Adrenal gland (tissue), 5 donors: Measurements from ENCODE around the gene B4GALNT3.

ENCODE experiments used
- POLR2A ChIP-seq, 2 donors: fragments of 450-650 bp; IDR thresholded peaks; one replicate each; pipeline ENCODE4 v1.6.1; 2017; ENCODE audit warnings: antibody characterized with exemption in 2 of 2, mild to moderate bottlenecking in 2 of 2, moderate library complexity in 1 of 2
- TF ChIP-seq, protein P1 (sequence below), 6 experiments: fragments of 450-650 bp in 4 of 6; fragments of 200-600 bp in 2 of 6; sonication (generic) in 1 of 6; IDR thresholded peaks; 1 replicate in 5 of 6; 2 replicates in 1 of 6; pipeline versions ENCODE4 v1.5.1 to v1.8.0; 2016 to 2021; ENCODE audit warnings: antibody characterized with exemption in 6 of 6, mild to moderate bottlenecking in 2 of 6, moderate library complexity in 1 of 6
- donor health status: DM: no; HTN: no; CAD: no.

DNA sequence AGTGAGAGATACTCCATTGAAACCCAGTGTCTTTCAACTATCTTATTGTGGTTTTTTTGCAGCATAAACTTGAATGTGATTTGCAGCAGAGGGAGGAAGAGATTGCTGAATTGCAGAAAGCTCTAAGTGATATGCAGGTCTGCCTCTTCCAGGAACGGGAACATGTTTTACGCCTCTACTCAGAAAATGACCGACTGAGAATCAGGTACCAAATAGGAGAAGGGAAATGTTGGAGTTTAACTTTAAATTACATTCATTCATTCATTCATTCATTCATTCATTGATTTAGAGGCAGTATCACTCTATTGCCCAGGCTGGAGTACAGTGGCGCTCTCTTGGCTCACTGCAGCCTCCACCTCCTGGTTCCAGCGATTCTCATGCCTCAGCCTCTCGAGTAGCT lies 41.3 kb upstream of the B4GALNT3 start:
- TF ChIP-seq, protein P1, sequence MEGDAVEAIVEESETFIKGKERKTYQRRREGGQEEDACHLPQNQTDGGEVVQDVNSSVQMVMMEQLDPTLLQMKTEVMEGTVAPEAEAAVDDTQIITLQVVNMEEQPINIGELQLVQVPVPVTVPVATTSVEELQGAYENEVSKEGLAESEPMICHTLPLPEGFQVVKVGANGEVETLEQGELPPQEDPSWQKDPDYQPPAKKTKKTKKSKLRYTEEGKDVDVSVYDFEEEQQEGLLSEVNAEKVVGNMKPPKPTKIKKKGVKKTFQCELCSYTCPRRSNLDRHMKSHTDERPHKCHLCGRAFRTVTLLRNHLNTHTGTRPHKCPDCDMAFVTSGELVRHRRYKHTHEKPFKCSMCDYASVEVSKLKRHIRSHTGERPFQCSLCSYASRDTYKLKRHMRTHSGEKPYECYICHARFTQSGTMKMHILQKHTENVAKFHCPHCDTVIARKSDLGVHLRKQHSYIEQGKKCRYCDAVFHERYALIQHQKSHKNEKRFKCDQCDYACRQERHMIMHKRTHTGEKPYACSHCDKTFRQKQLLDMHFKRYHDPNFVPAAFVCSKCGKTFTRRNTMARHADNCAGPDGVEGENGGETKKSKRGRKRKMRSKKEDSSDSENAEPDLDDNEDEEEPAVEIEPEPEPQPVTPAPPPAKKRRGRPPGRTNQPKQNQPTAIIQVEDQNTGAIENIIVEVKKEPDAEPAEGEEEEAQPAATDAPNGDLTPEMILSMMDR (IDR thresholded peaks at IDR 0.05), result no peak
- TF ChIP-seq POLR2A (IDR thresholded peaks at IDR 0.05), result no peak
